NCI-H2171 (cell line): ENCODE results near the gene PTPN14.

Experiments used
- DNase-seq: peaks from one replicate; lab custom pipeline; 2025; lab: John Stamatoyannopoulos, UW

Gene PTPN14

DNA sequence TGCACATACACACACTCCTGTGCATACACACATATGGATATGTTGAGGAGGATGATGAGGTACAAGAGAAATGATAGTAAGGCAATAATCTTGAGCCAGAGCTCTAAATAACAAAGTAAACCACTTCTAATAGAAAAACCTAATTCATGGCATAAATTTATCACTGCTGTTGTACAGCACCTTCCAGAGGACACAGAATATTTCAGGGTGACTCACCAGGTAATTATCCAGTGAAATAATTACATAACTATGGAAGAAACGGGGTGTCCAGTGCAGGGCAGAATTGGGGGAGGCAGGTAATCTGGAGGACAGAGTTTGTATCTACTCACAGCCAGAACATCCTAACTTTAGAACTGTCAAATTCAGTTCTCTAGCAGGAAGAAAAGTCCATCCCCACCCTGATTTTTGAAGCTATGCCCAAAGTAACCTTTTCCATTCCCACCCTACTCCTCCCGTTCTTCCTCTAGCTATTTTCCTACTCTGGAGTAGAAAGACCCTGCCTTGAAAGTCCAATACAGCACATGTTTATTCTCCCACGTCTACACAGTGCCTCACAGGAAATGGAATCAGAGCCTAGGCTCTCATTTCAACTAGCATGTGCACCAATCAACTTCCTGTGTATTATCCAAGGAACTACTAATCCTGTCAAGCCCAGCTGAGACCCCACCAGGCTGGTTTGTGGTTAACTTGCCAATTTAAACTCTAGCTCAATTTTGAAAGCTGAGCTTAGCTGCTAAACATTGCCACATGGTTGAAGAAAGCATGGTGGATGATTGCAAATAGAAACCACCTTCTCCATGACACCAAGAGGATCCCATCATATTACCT is 96.6 kb downstream of the PTPN14 start:
- DNase-seq, result no peak

DNA sequence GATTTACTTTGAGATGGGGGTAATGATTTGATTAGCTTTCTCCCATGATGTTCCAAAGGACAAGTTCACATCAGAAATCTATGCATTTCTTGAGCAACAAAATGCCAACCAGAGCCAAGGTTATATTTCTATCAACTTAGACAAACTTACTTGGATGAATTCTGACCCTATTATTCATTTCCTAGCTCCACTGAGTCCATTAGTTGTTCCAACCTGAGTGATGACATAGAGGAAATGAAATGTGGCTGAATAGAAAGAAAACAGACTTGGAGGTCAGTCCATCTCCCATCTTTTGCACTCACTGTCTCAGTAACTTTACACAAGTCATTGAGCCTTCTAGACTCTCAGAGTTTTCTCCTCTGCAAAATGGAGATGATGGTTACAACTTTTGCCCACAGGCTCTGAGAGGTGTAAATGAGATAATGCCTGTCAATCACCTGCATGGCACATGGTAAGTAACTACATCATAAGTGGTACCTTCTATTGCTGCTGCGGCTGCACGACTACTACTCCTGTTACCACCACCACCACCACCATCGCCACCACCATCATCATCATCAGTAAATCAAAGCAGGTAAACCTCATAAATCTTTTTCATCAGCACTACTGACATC is 98.2 kb downstream of the PTPN14 start:
- no peak for DNase-seq

DNA sequence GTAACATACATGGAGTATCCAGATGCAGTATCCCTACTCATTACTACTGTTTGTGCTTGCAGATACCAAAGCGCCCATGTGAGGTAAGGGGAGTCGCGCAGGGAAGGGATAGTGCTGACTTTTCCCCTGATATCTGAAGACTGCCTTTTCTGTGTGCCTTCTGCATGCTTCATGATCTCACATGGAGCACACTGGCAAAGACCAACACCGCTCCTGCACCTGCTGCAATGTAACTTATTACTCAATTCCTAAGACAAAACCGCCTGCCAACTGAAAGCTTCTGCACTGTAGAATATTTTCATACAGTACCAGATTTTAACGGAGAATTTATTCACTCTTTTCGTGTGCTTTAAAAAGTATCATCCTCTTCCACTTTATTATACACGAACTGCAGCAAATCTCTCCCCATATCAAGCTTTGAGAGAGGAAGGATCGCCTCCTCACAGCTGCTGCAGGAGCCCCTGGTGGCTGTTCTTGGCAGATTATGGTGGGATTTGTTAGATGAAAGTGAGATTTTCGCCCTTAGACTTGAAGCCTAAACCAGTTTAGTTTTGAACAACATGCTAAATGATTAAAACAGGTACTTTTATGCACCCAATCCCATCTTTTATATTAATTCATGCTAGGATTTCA is 99.1 kb downstream of the PTPN14 start:
- DNase-seq, result no peak

DNA sequence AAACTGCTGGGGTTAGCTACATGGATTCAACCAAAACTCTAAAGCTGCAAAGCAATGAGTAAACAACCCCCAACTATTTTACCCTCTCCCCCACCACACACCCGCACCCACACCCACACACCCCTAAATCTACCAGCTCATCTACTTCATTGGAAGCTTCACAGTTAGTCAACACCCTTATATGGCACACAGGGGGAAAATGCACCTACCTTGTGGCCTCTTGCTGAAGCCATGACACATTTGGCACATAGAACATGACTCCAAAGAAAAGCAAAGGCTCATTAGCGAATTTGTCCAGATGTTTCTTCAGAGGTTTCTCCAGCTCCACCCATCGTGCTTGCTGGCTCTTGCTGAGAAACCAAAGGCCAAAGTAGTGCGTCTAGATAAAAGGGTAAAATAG is 99.8 kb downstream of the PTPN14 start:
- DNase-seq, result no peak

DNA sequence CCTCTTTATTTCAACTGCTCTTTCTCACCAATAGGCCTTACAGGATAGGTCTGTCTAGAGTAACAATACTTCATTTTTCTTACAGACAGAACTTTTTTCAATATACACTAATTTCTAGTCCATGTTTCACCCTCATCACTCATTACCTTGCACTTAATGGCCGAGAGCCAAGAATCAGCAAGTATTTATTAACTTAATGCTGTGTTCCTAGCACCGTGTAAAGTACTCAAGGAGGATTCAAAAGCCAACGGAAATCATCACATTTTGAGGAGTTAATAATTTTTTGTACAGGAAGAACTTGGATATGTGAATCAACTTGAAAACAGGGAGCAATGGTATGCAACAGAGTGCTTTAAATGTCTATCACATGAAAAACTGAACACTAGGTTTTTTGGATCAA is 102.0 kb downstream of the PTPN14 start:
- no peak for DNase-seq

DNA sequence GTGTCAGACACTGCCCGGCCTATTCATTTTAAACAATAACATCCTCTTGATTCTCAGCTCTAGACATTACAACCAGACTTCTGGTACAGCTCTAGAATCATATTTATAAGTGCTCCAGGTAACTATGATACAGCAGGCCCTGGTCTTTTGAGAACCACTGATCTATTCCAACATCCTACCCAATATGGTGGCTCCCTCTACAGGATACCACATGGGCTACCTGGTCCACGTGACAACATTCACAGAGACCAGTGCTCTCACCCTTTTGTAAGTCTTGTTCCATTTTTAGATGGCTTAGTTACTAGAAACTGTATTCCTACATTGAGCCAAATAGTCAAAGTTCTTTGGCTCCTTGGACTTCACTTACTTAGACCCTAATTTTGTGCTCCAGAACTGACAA is 102.9 kb downstream of the PTPN14 start:
- DNase-seq, result no peak

DNA sequence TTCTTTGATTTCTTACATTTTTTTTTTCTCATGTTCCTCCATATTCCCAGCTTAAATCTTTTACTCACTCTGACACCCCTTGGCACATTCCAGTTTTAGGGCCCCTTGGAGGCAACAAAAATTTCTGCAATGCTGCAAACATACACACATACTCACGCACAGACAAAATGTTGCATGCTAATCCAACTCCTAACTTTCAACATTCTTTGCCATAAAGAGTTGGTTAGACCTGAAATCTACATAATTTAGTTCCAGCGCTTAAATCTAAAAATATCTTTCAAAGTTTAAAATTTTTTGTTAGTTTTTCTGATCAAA is 103.9 kb downstream of the PTPN14 start:
- no peak for DNase-seq

DNA sequence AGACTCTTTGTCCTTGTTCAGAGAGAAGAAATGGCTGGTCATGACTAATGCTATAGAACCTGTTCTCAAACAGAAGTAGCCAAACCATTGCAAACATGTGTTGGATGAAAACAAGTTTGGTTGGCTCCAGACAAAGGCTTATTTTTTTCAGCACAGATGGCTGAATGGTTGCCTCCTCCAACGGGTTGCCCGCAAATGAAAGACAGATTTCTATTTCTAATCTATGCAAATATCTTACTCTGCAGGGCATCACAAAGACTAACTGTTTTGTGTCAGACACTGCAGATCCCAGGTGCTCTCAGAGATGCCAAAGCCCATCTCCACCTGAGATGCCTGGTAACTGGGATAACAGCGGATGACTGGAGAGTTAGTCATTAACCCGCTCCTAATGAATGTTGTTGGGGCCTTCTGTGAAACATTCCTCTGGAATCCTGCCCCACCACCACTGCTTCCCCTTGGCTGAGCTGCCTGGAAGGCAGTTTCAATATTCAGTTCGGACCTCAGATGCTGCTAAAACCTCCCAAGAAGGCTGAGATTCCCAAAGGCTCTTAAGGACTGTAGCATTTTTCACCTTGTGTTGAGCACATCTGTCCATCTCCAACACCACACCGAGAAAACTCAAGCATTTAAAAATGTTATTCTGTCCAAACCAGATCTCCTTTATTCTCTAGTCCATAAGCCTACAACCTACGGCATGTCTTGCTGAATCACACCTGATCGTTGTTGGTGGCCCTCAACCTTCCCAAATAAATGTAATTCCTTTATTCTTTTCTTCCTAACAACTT is 104.4 kb downstream of the PTPN14 start:
- peak; percentile 17 for DNase-seq

DNA sequence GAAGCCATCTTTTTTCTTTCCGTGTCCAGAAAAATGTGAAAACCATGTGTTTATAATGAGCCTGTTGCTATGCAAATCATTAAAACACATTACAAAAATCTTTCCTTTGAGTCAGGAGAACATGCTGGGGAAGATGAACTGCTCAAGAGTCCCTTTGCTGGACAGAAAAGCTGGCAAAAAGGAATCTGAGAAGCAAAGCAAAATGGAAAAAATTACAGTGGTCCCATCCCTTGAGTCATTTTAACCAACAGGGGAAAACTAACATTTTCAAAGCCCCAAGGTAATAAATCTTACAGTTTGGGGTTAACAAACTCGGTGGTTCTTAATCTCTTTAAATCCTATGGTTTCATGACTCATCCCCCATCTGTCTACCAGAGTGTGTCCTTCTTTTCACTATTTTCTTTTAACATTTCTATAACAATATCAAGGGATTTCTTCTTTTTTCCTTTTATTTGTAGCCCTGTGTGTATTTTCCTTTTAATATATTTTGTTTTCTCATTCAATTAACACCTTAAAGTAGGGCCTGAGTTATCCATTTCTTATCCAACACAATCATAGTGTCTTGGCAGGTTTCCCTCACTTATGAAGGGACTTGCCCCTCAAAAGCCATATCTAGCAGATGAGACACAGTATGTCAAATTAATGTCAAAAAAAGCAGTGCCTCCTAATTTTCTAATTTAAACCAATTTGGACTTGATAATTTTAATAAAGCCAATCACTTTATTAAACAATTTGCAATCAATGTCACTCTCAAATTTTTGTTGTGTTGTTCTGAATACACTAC is 105.4 kb downstream of the PTPN14 start:
- no peak for DNase-seq

DNA sequence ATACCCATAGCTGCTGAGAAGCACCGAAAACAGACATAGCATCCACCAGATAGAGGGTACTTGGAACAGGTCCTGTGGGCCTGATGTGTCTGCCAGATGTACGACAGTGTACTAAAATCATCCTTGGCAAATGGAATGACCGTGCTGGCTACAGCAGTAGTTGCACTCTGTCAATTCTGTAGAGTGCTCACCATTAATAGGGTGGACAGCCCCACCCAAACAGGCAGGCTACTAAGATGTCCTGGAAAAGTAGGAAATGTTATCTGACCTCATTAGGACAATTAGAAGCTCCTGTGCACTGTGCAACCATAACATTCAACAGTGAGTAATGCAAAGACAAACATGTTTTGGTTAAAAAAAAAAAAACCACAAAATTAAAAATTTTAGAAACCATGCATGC is 106.2 kb downstream of the PTPN14 start:
- DNase-seq, result no peak

DNA sequence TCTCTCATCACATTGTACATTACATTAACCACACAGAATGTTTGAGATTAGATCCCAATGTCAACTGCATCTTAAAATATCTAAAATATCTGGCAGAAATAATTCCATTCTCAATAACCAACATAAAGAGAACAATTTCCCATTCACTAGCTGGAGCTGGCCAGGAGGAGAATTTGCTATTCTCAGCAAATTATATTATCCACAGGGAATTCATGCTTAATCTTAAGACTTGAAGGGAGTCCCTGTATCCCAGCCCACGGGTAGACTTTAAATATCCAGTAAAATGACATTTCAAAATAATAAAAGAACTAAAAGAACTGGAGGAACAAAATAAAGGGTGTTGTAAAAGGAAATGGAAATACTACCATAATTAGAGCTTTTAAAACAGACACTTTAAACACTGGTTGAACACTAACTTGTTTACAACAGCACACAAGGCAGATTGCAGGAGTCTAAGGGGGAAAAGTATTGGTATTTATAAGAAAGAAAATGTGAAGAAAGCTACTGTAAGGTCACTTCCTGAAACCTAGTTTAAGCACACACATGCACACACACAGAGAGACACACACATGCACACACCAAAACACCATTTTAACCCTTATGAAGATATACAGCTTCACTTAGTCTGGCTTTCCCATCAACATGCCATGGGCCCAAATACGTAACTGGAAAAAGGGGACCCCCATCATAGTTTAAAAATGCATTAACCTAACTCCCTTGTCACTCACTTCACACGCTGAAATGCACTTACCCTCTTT is 107.0 kb downstream of the PTPN14 start:
- DNase-seq, result no peak

DNA sequence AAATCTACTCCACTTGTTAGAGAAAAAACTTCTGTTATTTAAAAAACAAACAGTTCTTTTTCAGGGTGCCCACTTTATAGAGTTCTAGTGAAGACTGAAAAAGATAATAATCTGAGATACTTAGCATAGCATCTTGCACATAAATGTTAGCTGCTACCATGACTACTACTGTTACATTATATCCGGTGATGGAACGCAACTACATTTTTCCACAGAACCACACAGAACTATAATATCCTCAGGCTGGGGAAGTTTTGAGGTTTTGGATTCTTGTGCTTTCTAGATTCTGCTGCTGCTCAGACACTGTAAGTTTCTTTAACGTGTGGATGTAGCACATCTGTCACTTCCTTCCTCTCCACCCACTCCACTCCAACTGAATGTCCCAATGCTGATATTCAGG is 110.3 kb downstream of the PTPN14 start:
- no peak for DNase-seq

DNA sequence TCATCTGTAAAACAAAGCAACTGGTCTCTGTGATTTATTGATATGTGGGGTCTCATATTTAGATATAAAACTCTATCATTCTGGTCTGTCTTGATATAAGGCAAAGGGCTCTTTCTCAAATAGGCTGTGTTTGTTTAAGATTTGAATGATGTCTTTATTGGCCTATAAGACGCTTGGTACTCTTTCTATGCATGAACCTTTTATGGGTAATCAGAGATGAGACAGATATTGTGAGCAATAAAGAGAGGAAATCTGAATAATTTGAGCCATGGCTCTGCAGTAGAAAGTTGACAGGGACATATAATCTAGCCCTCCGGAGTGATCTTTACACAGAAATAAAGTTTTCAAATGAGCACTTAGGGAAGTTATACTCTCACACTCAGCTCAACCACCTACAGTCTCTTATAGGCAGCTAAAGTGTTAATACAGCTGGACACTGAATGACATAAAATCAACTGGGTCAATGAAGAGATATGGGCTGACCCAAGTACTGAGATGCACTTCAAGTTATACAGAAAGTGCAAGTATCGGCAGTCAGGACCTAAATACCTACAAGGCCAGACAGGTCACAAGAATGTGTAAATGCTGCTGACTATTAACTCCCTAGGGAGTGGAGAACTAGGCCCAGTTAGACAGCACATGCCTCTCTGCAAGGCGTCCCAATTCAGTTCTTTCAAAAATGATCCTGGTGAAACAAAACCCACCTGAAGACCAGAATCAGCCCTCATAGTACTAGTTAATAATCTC is 111.0 kb downstream of the PTPN14 start:
- DNase-seq, result no peak

DNA sequence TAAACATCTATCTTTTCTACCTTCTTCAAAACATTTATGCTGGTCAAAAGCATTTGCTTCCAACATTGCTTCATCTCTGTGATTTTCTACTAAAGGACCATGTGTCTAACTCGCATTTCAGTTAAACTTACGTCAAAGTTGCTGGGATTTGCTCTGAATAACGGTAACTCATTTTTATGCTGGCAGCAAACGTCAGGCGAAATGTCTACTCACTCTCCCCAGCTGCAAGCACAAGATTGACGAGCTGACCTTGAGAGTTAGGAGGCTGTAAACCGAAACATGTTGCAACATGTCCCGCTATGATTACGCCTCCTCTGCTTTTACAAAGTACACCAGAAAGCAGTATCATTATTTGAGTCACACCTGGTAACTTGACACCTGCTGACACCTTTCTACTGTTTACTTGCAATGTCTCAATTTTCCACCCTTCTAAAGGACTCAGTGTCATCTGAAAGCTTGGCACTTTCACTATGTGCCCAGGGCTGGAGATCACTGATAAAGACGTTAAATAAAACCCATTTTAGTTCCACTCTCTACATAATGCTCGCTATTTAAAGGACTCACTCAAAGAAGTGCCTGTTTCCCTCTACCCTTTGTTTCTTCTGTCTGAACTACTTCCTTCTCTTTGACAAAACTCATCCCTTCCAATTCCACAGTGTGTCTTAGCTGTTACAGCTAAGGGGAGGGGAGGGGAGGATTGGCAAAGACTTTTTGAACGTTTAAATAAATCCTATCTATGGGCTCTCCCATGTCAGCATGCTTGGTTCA is 111.9 kb downstream of the PTPN14 start:
- DNase-seq, result peak; percentile 80

DNA sequence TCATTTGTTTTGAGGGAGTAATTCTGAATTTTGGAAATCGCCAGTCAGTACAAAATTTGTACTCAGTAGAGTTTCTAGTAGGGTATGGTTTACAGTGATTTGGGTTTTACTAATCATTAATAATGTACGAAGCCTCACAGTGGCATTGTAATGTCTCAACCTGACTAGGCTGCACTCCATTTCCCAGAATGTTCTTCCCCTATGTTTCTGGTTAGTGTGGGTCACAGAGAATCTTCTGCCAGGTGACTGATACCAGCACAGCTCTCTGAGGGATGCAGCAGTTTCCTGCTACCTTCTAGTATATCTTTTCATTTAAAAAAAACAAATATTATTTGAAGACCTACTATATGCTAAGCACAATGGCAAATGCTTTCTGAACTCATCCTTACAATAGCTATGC is 112.9 kb downstream of the PTPN14 start:
- no peak for DNase-seq

DNA sequence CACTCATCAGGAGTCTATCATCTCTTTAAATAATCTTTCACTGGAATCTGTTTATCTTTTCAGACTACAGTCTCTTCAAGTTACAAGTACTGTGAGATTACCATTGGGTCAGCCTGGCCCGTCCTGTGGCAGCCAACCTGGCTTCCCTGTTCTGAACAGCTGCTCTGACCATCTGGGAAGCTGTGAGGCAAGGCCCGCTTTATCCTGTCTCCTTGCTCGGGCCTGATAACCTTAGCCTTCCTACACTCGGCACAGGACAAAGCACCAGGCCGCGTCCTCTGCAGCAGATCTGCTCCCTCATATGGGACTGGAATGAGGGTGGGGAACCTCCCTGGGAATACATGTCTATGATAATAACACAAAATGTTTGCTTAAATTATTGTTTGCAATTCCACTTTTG is 113.3 kb downstream of the PTPN14 start:
- peak; percentile 17 for DNase-seq

DNA sequence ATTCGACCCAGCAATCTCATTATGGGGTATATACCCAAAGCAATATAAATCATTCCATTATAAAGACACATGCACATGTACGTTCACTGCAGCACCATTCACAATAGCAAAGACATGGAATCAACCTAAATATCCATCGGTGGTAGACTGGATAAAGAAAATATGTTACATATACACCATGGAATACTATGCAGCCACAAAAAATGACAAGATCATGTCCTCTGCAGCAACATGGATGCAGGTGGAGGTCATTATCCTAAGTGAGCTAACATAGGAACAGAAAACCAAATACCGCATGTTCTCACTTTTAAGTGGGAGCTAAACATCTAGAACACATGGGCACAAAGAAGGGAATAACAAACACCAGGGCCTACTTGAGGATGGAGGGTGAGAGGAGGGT is 115.5 kb downstream of the PTPN14 start:
- no peak for DNase-seq

DNA sequence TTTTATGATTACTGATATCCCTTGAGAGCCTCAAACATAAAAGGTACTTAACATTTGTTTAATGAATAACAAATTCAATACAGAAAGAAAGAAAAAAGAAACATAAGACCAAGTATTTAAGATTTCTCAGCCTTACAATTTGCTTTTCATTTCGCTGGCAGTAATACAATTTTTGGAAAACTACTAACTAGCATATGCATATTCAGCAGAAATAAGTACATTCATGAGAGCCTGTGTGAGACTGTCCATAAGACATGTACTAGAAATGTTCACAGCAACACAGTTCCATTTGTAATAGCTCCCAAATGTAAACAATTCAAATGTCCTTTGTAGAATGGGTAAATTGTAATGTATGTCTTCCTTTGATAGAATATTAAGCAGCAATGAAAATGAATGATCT is 119.2 kb downstream of the PTPN14 start:
- no peak for DNase-seq

DNA sequence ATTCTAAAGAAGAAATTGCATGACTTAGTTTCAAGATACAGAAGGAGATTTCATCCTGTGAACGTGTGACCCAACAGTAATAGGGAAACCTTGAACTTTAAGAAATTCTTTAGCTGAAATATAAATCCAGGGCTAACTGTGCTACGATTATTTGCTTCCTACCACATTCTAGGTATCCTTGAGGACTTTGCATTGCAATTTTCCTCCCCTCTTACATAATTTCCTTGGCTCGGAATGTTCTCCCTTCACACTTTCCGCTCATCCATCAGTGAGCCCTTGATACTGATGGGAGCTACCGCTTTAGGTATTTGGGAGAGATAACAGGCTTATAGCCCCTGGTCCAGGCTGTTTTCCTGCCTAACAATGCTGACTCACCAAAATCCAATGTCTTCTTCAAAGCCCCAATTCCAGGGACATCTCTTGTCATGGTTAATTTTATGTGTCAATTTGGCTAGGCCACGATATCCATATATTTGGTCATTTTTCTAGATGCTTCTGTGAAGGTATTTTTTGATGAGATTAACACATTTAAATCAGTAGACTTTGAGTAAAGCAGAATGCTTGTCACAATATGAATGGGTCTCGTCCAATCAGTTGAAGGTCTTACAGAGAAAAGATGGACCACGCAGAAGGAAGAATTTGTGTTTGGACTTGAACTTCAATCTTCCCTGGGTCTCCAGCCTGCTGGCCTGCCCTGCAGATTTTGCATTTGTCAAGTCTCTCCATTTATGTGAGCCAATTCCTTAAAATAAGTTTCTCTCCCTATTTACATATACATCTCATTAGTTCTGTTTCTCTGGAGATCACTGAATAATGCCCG is 121.2 kb downstream of the PTPN14 start:
- DNase-seq, result no peak
